HepG2 (cell line): ENCODE measurements around the gene C1orf87.

Experiments
- ARID4A ChIP-seq: sonication (generic); formaldehyde crosslinking; IDR thresholded peaks from 2 replicates; pipeline ENCODE4 v1.5.0; 2020; ENCODE audit warnings: mild to moderate bottlenecking, missing genetic modification reagents, borderline replicate concordance
- BHLHE40 ChIP-seq: IDR thresholded peaks from 2 replicates; pipeline ENCODE4 v1.6.1; 2011; ENCODE audit warnings: low read length, improper control_type of control experiment
- CHD4 ChIP-seq: fragments of 200-600 bp; sonication (generic); IDR thresholded peaks from 2 replicates; pipeline ENCODE4 v1.7.0; 2017; ENCODE audit warnings: mild to moderate bottlenecking, low read length, borderline replicate concordance
- CTCF ChIP-seq: sonication (generic); formaldehyde crosslinking; IDR thresholded peaks from 2 replicates; pipeline ENCODE4 v1.5.0; 2020; ENCODE audit warnings: mild to moderate bottlenecking, missing genetic modification reagents, moderate library complexity
- MTA3 ChIP-seq: sonication (generic); formaldehyde crosslinking; IDR thresholded peaks from 2 replicates; pipeline ENCODE4 v1.4.0; 2020; ENCODE audit warnings: missing genetic modification reagents
- NFIC ChIP-seq: IDR thresholded peaks from 2 replicates; pipeline ENCODE4 v1.6.1; 2012; ENCODE audit warnings: mild to moderate bottlenecking, low read length, inconsistent platforms
- PHF20 ChIP-seq: sonication (generic); formaldehyde crosslinking; IDR thresholded peaks from 2 replicates; pipeline ENCODE4 v1.5.0; 2020; ENCODE audit warnings: mild to moderate bottlenecking, missing genetic modification reagents
- SUZ12 ChIP-seq: fragments of 150-350 bp; IDR thresholded peaks from 2 replicates; pipeline ENCODE4 v1.6.1; 2014; ENCODE audit warnings: low read depth, low read length
- U2AF1 ChIP-seq: fragments of 200-400 bp; formaldehyde crosslinking; optimal IDR thresholded peaks from 2 replicates; pipeline ENCODE3; 2017; ENCODE audit warnings: mild to moderate bottlenecking, low read depth, low read length
- ZNF232 ChIP-seq: sonication (generic); formaldehyde crosslinking; IDR thresholded peaks from 2 replicates; pipeline ENCODE4 v1.4.0; 2020; ENCODE audit warnings: missing genetic modification reagents, borderline replicate concordance
- ZNF567 ChIP-seq: sonication (generic); formaldehyde crosslinking; IDR thresholded peaks from 2 replicates; pipeline ENCODE4 v1.8.1; 2023; ENCODE audit warnings: mild to moderate bottlenecking, missing genetic modification reagents, borderline replicate concordance
- TF ChIP-seq, protein P1 (sequence below): IDR thresholded peaks from 2 replicates; pipeline ENCODE4 v1.6.1; 2016; ENCODE audit warnings: low read depth, control low read depth

DNA sequence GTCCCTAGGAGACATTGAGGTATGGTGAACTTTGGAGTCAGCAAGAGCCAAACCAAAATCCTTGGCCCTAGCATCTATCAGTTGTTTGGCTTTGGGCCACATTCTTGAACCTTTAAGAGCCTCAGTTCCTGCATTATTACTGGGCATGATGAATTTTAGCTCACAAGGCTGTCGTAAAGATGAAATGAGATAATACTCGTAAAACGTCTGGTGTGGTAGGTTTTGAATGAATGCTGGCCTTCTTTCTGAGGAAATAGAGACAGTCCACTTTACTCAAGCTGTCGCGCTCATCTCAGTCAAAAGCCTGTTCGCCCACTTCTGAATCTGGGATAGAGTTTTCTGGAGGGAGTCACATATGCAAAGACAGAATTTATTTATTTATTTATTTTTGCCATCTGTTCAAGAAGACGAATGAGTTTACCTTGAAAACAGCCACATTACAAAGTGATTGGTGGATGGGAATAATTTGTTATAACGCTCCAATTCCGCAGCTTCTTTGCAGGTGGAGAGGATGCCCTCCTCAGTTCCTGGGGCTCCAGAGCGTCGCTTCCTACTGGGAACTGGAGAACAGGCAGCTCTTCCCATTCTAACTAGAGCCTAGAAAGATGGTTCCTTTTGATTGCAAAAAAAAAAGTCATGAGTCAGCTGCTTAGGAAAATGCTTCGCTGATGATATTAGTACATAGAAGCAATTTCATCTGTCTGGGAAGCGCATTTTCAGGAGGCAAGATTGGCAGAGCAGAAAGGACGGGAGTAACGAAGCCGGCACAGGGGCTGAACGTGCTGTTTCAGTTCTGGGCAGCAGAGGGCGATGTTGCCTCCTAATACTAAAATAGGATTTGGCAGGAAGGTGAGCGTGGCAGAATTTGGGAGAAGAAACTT is 97.1 kb downstream of the C1orf87 start:
- TF ChIP-seq ZNF232 (CRISPR knock-in tag) (no peak), NFIC (no peak), U2AF1 (no peak), BHLHE40 (no peak), PHF20 (CRISPR knock-in tag) (no peak), ARID4A (CRISPR knock-in tag) (no peak), CHD4 (no peak), ZNF567 (no peak), SUZ12 (no peak), CTCF (CRISPR knock-in tag) (peak; percentile 75), MTA3 (no peak)
- TF ChIP-seq, protein P1, sequence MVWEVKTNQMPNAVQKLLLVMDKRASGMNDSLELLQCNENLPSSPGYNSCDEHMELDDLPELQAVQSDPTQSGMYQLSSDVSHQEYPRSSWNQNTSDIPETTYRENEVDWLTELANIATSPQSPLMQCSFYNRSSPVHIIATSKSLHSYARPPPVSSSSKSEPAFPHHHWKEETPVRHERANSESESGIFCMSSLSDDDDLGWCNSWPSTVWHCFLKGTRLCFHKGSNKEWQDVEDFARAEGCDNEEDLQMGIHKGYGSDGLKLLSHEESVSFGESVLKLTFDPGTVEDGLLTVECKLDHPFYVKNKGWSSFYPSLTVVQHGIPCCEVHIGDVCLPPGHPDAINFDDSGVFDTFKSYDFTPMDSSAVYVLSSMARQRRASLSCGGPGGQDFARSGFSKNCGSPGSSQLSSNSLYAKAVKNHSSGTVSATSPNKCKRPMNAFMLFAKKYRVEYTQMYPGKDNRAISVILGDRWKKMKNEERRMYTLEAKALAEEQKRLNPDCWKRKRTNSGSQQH: no peak
